ENCODE data around the gene ICOSLG. TPM values are rescaled to one million over a fixed set of nuclear protein-coding genes. Genes with fewer than 3 reads are reported as not detected.
"Not testable (repeated sequence)": the region's sequence is repeated elsewhere in the genome, so short reads cannot be mapped to it uniquely, and the experiment has no call there.

Gene ICOSLG, protein sequence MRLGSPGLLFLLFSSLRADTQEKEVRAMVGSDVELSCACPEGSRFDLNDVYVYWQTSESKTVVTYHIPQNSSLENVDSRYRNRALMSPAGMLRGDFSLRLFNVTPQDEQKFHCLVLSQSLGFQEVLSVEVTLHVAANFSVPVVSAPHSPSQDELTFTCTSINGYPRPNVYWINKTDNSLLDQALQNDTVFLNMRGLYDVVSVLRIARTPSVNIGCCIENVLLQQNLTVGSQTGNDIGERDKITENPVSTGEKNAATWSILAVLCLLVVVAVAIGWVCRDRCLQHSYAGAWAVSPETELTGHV
- under 0.01 and 0.25 TPM in 2 replicates for total RNA-seq (2014; rRNA removed; shearing (Covaris generic))
- not detected in 2 replicates for polyA plus RNA-seq (2016; fragmentation: Nextera tagmentation; extraction: Ambion mirVana)

DNA sequence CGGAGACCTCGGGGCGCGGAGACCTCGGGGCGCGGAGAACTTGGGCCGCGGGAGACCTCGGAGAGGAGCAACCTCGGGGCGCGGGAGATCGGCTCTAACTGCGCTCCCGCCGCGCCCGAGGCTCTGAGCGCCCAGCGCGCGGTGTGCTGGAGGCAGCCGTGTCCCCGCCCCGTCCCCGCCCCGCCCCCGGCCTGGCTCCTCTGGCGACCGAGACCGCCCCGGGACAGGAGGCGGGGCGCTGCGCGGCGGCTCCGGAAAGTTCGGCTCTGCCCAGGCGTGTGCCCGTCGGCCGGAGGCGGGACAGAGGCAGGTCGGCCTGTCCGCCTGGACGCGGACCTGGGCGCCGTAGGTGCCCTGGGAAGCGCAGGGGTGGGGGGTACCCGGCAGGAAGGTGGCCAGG is at the start of gene ICOSLG:
ICOSLG (minus strand) TSS at position 102 of the 400 bp plus-strand sequence. CDS start 126 bp downstream, outside the sequence.
- H3F3A ChIP-seq (ENCODE audit: insufficient read depth); H3K4me1 ChIP-seq (ENCODE audit: insufficient read depth); H3K36me3 ChIP-seq (ENCODE audit: low read depth); H3K79me2 ChIP-seq (ENCODE audit: insufficient read depth); H3K27ac ChIP-seq; H4K20me1 ChIP-seq (ENCODE audit: insufficient read depth); H2AFZ ChIP-seq; H3K9ac ChIP-seq; H3K27me3 ChIP-seq (replicated peaks; ENCODE audit: insufficient read depth); H3K4me2 ChIP-seq (ENCODE audit: unreplicated experiment); in situ Hi-C loops (cut with MboI); H3K4me3 ChIP-seq; H3K9me2 ChIP-seq (ENCODE audit: insufficient read depth); DNase-seq; H3K9me3 ChIP-seq (ENCODE audit: low read depth): not testable (repeated sequence)
- no CpG with 5 or more reads among the region's 53 CpGs for WGBS, 2 experiments (ENCODE audit: low coverage in 1 of 2, low lambda C conversion rate in 2 of 2, missing lambda C conversion rate in 2 of 2)

DNA sequence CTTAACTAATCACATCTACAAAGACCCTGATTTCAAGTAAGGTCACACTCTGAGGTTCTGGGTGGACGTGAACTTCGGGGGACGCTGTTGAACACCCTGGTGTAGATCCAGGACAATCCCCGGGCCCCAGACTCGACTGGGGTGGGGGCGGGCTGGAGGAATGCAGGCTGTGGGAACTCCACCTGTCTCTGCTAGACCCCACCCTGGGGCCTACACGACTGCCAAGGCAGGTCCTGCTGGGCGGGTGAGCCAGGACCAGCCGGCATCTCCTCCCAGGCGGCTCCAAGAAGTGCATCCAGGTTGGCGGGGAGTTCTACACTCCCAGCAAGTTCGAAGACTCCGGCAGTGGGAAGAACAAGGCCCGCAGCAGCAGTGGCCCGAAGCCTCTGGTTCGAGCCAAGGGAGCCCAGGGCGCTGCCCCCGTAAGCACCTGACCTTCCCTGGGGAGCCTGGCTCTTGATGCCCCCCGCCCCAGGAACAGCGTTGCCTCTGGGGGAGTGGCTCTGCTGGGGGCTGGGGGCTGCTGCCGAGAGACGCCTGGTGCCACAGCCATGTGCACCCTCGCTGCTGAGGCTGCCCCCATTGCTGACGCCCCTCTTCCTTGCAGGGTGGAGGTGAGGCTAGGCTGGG is 48.8 kb upstream of the ICOSLG start:
- H3K4me1 ChIP-seq (ENCODE audit: insufficient read depth) = no peaks in the 10 kb centered on the region
- no peaks in the 10 kb centered on the region for H3K27me3 ChIP-seq (replicated peaks; ENCODE audit: insufficient read depth)
- H3K9ac ChIP-seq = no peak overlapping the region
- H4K20me1 ChIP-seq (ENCODE audit: insufficient read depth) = no peaks in the 10 kb centered on the region
- no peak overlapping the region for H3K27ac ChIP-seq
- WGBS, 2 experiments (ENCODE audit: low coverage in 1 of 2, low lambda C conversion rate in 2 of 2, missing lambda C conversion rate in 2 of 2) = 73 to 77% methylated on average over 20 to 22 of the region's 24 CpGs
- no peak for TF ChIP-seq EZH2 (IDR thresholded peaks at IDR 0.05; ENCODE audit: insufficient read depth, poor library complexity, severe bottlenecking)
- TF ChIP-seq EZH2phosphoT487 (IDR thresholded peaks at IDR 0.05; ENCODE audit: insufficient read depth, low read depth) = no peak
- H3K36me3 ChIP-seq (ENCODE audit: low read depth) = no peaks in the 10 kb centered on the region
- no peaks in the 10 kb centered on the region for H3K9me3 ChIP-seq (ENCODE audit: low read depth)
- H2AFZ ChIP-seq = no peak overlapping the region
- H3K4me3 ChIP-seq = no peak overlapping the region
- no peaks in the 10 kb centered on the region for H3K79me2 ChIP-seq (ENCODE audit: insufficient read depth)
- H3K4me2 ChIP-seq (ENCODE audit: unreplicated experiment) = no peak overlapping the region
- H3F3A ChIP-seq (ENCODE audit: insufficient read depth) = no peaks in the 10 kb centered on the region
- DNase-seq = no peak
- H3K9me2 ChIP-seq (ENCODE audit: insufficient read depth) = no peaks in the 10 kb centered on the region
- in situ Hi-C loops (cut with MboI) = no loop called here

DNA sequence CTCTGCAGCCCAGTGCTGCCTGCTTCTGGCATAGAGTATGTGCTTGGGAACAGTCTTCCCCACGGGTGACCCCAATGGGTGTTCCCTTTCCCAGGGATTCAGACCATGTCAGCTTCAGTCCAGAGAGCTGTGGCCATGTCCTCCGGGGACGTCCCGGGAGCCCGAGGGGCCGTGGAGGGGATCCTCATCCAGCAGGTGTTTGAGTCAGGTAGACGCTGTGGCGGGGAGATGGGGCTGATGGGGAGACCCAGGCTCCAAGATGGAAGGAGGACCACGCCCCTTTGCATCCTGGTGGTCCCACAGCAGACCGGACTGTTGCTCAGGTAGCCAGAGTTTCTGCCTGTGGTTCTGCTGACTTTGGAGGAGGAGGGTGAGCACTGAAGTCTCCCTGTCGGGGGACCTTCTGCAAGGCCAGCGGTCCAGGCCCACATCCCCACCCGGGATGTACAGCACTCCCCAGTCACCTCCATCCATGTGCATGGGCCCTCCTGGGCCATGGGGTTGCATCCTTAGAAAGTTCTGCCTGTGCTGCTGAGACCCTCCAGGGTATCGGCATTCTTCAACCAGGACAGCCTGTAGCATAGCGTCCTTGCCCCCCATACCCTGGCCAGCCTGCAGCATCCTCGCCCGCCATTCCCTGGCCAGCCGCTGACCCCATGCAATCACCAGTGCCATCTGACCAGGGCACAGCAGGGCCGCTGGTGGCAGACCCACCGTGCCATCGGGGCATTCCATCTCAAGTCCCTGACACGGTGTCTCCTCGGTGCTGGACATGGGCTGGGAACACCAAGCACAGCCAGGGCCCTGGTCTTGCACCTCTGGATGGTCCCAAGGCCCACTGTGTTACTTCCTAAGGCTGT is 47.7 kb upstream of the ICOSLG start:
- no peaks in the 10 kb centered on the region for H4K20me1 ChIP-seq (ENCODE audit: insufficient read depth)
- H3K27ac ChIP-seq = no peak overlapping the region
- no peak overlapping the region for H3K4me2 ChIP-seq (ENCODE audit: unreplicated experiment)
- H3K79me2 ChIP-seq (ENCODE audit: insufficient read depth) = no peaks in the 10 kb centered on the region
- no peaks in the 10 kb centered on the region for H3K27me3 ChIP-seq (replicated peaks; ENCODE audit: insufficient read depth)
- no peaks in the 10 kb centered on the region for H3K9me3 ChIP-seq (ENCODE audit: low read depth)
- no peak overlapping the region for H2AFZ ChIP-seq
- WGBS, 2 experiments (ENCODE audit: low coverage in 1 of 2, low lambda C conversion rate in 2 of 2, missing lambda C conversion rate in 2 of 2) = 76 to 78% methylated on average over 19 to 23 of the region's 23 CpGs
- no peaks in the 10 kb centered on the region for H3K9me2 ChIP-seq (ENCODE audit: insufficient read depth)
- TF ChIP-seq EZH2 (IDR thresholded peaks at IDR 0.05; ENCODE audit: insufficient read depth, poor library complexity, severe bottlenecking) = no peak
- TF ChIP-seq EZH2phosphoT487 (IDR thresholded peaks at IDR 0.05; ENCODE audit: insufficient read depth, low read depth) = no peak
- H3K36me3 ChIP-seq (ENCODE audit: low read depth) = no peaks in the 10 kb centered on the region
- no peak for DNase-seq
- H3K9ac ChIP-seq = no peak overlapping the region
- H3K4me1 ChIP-seq (ENCODE audit: insufficient read depth) = no peaks in the 10 kb centered on the region
- H3K4me3 ChIP-seq = no peak overlapping the region
- in situ Hi-C loops (cut with MboI) = no loop called here
- H3F3A ChIP-seq (ENCODE audit: insufficient read depth) = no peaks in the 10 kb centered on the region

DNA sequence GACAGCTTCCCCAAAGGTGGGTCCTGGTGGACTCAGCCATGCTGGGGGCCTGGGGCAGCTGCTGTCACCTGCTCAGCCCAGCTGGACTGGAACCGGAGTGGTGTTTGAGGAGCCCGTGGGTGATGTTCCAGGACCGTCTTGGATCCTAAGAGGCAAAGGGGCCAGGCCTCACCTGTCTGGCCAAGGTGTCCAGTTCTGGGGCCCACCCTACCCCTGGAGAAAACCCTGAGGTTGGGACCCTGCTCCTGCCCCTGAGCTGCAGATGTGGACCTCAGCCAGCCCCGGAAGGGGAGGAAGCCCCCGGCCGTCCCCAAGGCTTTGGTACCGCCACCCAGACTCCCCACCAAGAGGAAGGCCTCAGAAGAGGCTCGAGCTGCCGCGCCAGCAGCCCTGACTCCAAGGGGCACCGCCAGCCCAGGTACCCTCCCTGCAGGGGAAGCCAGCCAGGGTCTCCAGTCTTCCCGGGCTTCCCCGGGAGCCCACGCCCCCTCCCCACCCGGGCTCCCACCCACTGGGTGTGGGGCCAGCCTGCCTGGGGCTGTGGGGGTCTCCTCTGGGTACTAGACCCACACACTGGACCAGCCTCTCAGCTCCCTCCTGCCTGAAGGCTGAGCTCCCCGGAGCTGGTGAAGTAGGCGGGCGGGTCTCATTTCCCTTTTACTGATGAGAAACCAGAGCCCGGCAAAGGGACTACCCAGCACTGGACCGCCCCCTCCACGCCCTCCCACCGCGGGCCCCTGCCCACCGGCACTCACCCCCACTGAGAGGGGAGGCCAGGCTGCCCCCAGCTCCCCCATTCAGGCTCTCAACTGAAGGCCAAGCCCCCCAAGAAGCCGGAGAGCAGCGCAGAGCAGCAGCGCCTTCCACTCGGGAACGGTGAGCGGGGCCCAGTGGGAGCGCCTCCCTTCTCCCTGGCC is 46.2 kb upstream of the ICOSLG start:
- H3K9me2 ChIP-seq (ENCODE audit: insufficient read depth) = no peaks in the 10 kb centered on the region
- in situ Hi-C loops (cut with MboI) = no loop called here
- no peaks in the 10 kb centered on the region for H3F3A ChIP-seq (ENCODE audit: insufficient read depth)
- no peaks in the 10 kb centered on the region for H4K20me1 ChIP-seq (ENCODE audit: insufficient read depth)
- H2AFZ ChIP-seq = no peak overlapping the region
- 54 to 80% methylated on average over 13 to 31 of the region's 31 CpGs for WGBS, 2 experiments (ENCODE audit: low coverage in 1 of 2, low lambda C conversion rate in 2 of 2, missing lambda C conversion rate in 2 of 2)
- no peak overlapping the region for H3K4me2 ChIP-seq (ENCODE audit: unreplicated experiment)
- H3K79me2 ChIP-seq (ENCODE audit: insufficient read depth) = no peaks in the 10 kb centered on the region
- no peaks in the 10 kb centered on the region for H3K36me3 ChIP-seq (ENCODE audit: low read depth)
- no peak overlapping the region for H3K27ac ChIP-seq
- H3K4me3 ChIP-seq = no peak overlapping the region
- TF ChIP-seq EZH2 (IDR thresholded peaks at IDR 0.05; ENCODE audit: insufficient read depth, poor library complexity, severe bottlenecking) (no peak), EZH2phosphoT487 (IDR thresholded peaks at IDR 0.05; ENCODE audit: insufficient read depth, low read depth) (no peak)
- no peaks in the 10 kb centered on the region for H3K27me3 ChIP-seq (replicated peaks; ENCODE audit: insufficient read depth)
- H3K4me1 ChIP-seq (ENCODE audit: insufficient read depth) = no peaks in the 10 kb centered on the region
- DNase-seq = no peak
- H3K9ac ChIP-seq = no peak overlapping the region
- no peaks in the 10 kb centered on the region for H3K9me3 ChIP-seq (ENCODE audit: low read depth)
